ENCODE results near the gene SLC35B2.

- TF ChIP-seq POLR2A (IDR thresholded peaks at IDR 0.05) (peak; percentile 56), POLR2AphosphoS5 (IDR thresholded peaks at IDR 0.05) (peak; percentile 31), CTCF (IDR thresholded peaks at IDR 0.05) (peak in 2 of 4 experiments; percentile 6 to 7)
These were observed 38.1 kb downstream of the SLC35B2 start for GRCh38 chr6:44219053-44219814.
